Measurements from ENCODE around the gene UTS2. TPM values are rescaled to one million over a fixed set of nuclear protein-coding genes. Genes with fewer than 3 reads are reported as not detected.

UTS2 gene
- total RNA-seq, 1 experiment from 2014 or later: 0.35 TPM

DNA sequence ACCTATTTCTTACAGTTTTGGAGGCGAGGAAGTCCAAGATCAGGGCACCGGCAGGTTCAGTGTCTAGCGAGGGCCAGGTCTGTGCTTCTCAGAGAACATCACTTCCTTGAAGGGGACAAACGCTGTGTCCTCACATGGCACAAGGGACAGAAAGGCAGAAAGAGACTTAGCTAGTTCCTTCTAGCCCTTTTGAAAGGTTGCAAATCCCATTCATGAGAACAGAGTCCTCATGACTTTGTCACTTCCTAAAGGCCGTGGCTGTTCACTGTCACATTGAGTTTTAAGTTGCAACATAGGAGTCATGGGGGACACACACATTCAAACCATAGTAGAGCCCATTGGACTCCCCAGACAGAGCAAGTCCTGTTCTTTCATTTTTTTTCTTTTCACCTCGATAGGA is 41.4 kb downstream of the UTS2 start:
- Histone ChIP-seq H3K27me3 (ENCODE audit: control insufficient read depth, insufficient read depth, low read length) (no peaks in the 10 kb centered on the region), H3K36me3 (replicated peaks; ENCODE audit: control insufficient read depth, insufficient read depth, low read length) (no peaks in the 10 kb centered on the region), H3K4me3 (ENCODE audit: insufficient read depth, low read depth, low read length) (no peak overlapping the region)
- DNase-seq: no peak

DNA sequence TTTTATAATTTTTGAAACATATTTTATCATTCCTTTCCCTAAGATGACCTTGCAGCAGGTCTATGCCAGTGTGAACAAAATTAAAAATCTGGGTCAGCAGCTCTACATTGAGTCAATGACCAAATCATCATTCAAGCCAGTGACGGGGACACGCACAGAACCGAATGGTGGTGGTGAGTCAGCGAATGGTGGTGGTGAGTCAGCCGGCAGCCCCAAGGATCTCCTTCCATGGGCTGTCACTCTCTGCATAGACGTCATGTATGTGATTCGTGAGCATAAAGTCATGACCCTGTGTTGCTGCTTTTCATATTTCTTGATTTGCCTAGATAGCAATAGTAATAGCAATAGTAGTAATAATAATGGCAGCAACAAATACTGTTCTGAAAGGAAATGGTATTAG is 42.5 kb downstream of the UTS2 start:
- Histone ChIP-seq H3K36me3 (replicated peaks; ENCODE audit: control insufficient read depth, insufficient read depth, low read length) (no peaks in the 10 kb centered on the region), H3K4me3 (ENCODE audit: insufficient read depth, low read depth, low read length) (no peak overlapping the region), H3K27me3 (ENCODE audit: control insufficient read depth, insufficient read depth, low read length) (no peaks in the 10 kb centered on the region)
- no peak for DNase-seq

DNA sequence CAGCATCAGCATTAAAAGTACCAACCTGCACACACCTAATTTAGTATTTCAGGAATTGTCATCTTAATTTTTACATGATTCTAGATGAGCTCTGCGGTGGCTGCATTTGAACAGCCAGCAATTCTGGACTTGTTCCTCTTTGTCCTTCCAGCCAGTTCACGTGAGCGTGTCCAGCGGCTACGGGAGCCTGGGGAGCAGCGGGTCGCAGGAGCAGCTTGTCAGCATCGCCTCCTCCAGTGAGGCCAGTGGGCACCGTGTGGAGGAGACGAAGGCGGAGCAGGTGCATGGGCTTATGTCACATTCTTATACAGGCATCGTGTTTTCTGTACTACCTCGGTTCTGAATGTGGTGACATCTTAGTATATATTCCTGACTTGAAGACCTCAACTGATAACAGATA is 43.1 kb downstream of the UTS2 start:
- H3K36me3 ChIP-seq (replicated peaks; ENCODE audit: control insufficient read depth, insufficient read depth, low read length): no peaks in the 10 kb centered on the region
- no peak overlapping the region for H3K4me3 ChIP-seq (ENCODE audit: insufficient read depth, low read depth, low read length)
- DNase-seq: no peak
- H3K27me3 ChIP-seq (ENCODE audit: control insufficient read depth, insufficient read depth, low read length): no peaks in the 10 kb centered on the region

DNA sequence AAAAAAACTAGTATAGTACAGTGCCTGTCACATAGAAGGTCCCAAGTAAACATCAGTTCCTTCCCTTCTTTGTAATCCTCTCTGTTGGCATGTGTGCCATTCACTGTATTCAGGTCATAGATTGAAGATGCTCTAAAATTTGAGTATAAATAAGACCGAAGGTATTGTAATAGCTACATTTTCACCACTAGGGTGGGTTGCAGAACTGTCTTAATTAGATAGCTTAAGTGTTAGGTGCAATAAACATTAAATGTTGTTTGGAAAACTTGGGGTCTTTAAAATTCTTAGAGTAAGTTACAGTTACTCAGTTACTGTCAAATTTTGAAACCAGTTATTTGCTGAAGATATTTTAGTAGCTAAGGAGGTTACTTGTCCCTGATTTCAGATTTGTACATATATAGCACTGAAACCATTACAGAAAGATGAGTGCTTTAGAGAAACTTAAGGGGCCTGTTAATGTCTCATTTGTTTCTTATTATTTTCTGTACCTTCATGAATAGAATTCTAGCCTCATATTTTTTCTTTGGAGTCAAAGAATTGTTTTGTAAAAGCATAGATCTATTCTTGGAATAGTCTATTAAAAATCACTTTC is 44.5 kb downstream of the UTS2 start:
- DNase-seq: peak; percentile 41
- Histone ChIP-seq H3K4me3 (ENCODE audit: insufficient read depth, low read depth, low read length) (no peak overlapping the region), H3K36me3 (replicated peaks; ENCODE audit: control insufficient read depth, insufficient read depth, low read length) (no peaks in the 10 kb centered on the region)

DNA sequence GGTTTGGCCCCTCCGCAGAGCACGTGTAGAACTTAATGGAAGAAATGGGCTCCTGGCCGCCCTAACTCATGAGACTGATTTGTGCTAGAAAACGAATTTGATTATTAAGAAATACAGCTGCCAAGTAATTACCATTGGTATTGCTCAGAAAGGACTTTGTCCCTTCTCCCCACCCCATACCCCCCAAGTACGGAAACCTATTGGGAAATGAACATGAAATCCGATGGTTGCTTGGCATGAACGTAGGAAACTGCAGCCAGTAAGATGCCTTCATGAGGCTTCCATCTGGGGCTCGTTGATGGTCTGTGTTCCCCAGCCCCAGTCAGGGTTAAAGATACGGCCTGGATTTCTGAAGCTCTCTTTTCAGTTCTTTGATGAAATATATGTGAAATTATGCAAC is 47.4 kb downstream of the UTS2 start:
- H3K27me3 ChIP-seq (ENCODE audit: control insufficient read depth, insufficient read depth, low read length): no peaks in the 10 kb centered on the region
- H3K4me3 ChIP-seq (ENCODE audit: insufficient read depth, low read depth, low read length): no peak overlapping the region
- no peak for DNase-seq
- H3K36me3 ChIP-seq (replicated peaks; ENCODE audit: control insufficient read depth, insufficient read depth, low read length): no peaks in the 10 kb centered on the region

More for the DNA sequence above, 44.5 kb downstream of the UTS2 start:
- no peaks in the 10 kb centered on the region for H3K27me3 ChIP-seq (ENCODE audit: control insufficient read depth, insufficient read depth, low read length)

Other genes with a start within 250 kb of the UTS2 start
- 69.0 and 78.4 TPM in 2 replicates for gene VAMP3, start 81.8 kb downstream of the UTS2 start, total RNA-seq (2014; rRNA removed; shearing (Covaris generic))
- gene PER3, start 68.8 kb downstream of the UTS2 start, total RNA-seq (2014; rRNA removed; shearing (Covaris generic)): 1.2 and 2.8 TPM in 2 replicates
- gene TNFRSF9, start 87.8 kb upstream of the UTS2 start, total RNA-seq (2014; rRNA removed; shearing (Covaris generic)): not detected in 2 replicates
- gene PARK7, start 108.6 kb upstream of the UTS2 start, total RNA-seq (2014; rRNA removed; shearing (Covaris generic)): 298 and 323 TPM in 2 replicates
- 37.3 and 42.6 TPM in 2 replicates for gene ERRFI1, start 173.2 kb upstream of the UTS2 start, total RNA-seq (2014; rRNA removed; shearing (Covaris generic))